GM23338 (cell line): Measurements from ENCODE around the gene DAD1. TPM values are rescaled to one million over a fixed set of nuclear protein-coding genes. Genes with fewer than 3 reads are reported as not detected.

Experiments
- ATAC-seq: fragments of 200-7000 bp; cut with Tn5 transposase; 3 replicates; pipeline ENCODE4 v1.9.1; 2020
- DNase-seq: peaks from one replicate; pipeline ENCODE4 v3.0.0-alpha.2; 2015; ENCODE audit warnings: low spot score
- H2AFZ ChIP-seq: fragments of 200-600 bp; sonication (generic); 2 replicates; pipeline ENCODE4 v1.8.0; 2016; ENCODE audit warnings: antibody characterized with exemption, mild to moderate bottlenecking, moderate library complexity
- H3F3A ChIP-seq: fragments of 200-600 bp; sonication (generic); replicated peaks from 2 replicates; pipeline ENCODE4 v1.8.0; 2017; ENCODE audit warnings: antibody characterized with exemption, mixed run types, low read depth
- H3K27ac ChIP-seq: fragments of 200-600 bp; sonication (generic); 2 replicates; pipeline ENCODE4 v1.6.1; 2016; ENCODE audit warnings: low read depth
- H3K27me3 ChIP-seq: fragments of 200-600 bp; sonication (generic); 2 replicates; pipeline ENCODE4 v1.8.0; 2016; ENCODE audit warnings: mild to moderate bottlenecking, mixed run types, moderate library complexity; ENCODE audit not compliant: insufficient read depth
- H3K36me3 ChIP-seq: fragments of 200-600 bp; sonication (generic); 2 replicates; pipeline ENCODE4 v1.8.0; 2016; ENCODE audit warnings: mild to moderate bottlenecking; ENCODE audit not compliant: insufficient read depth
- H3K4me1 ChIP-seq: fragments of 200-600 bp; sonication (generic); 2 replicates; pipeline ENCODE4 v1.8.0; 2016; ENCODE audit warnings: mild to moderate bottlenecking, moderate library complexity; ENCODE audit not compliant: insufficient read depth
- H3K4me2 ChIP-seq: fragments of 200-600 bp; sonication (generic); 2 replicates; pipeline ENCODE4 v1.7.1; 2017; ENCODE audit warnings: mixed run types
- H3K4me3 ChIP-seq: fragments of 200-600 bp; sonication (generic); 2 replicates; pipeline ENCODE4 v1.6.1; 2016; ENCODE audit warnings: mixed run types
- H3K79me2 ChIP-seq: fragments of 200-600 bp; sonication (generic); replicated peaks from 2 replicates; pipeline ENCODE4 v1.8.0; 2017; ENCODE audit warnings: mild to moderate bottlenecking; ENCODE audit not compliant: insufficient read depth
- H3K9me2 ChIP-seq: fragments of 200-600 bp; sonication (generic); 2 replicates; pipeline ENCODE4 v1.8.0; 2017; ENCODE audit not compliant: insufficient read depth
- H4K20me1 ChIP-seq: fragments of 200-600 bp; sonication (generic); replicated peaks from 2 replicates; pipeline ENCODE4 v1.8.0; 2017; ENCODE audit warnings: mild to moderate bottlenecking; ENCODE audit not compliant: insufficient read depth
- H3K27ac Mint-ChIP-seq: 2 replicates; pipeline ENCODE4 v1.8.0; 2020; ENCODE audit warnings: inconsistent platforms, mild to moderate bottlenecking, moderate library complexity, mixed read lengths
- H3K27me3 Mint-ChIP-seq: 3 replicates; pipeline ENCODE4 v1.8.0; 2022; ENCODE audit warnings: low read depth, mild to moderate bottlenecking, moderate library complexity, mixed read lengths, inconsistent platforms; ENCODE audit not compliant: insufficient read depth, poor library complexity
- H3K36me3 Mint-ChIP-seq: 3 replicates; pipeline ENCODE4 v1.8.0; 2021; ENCODE audit warnings: low read depth, mild to moderate bottlenecking, inconsistent platforms, moderate library complexity, mixed read lengths
- H3K4me1 Mint-ChIP-seq: 3 replicates; pipeline ENCODE4 v1.8.0; 2020; ENCODE audit warnings: mild to moderate bottlenecking, inconsistent platforms, mixed read lengths
- H3K4me3 Mint-ChIP-seq: 3 replicates; pipeline ENCODE4 v1.8.0; 2021; ENCODE audit warnings: moderate library complexity, mild to moderate bottlenecking, inconsistent platforms, mixed read lengths
- H3K9me3 Mint-ChIP-seq: 3 replicates; pipeline ENCODE4 v1.8.0; 2020; ENCODE audit warnings: moderate library complexity, mild to moderate bottlenecking, inconsistent platforms, mixed read lengths
- NANOG ChIP-seq: IDR thresholded peaks from 2 replicates; pipeline ENCODE4 v1.6.1; 2016; ENCODE audit warnings: antibody characterized with exemption, borderline replicate concordance
- POLR2AphosphoS5 ChIP-seq: IDR thresholded peaks from 2 replicates; pipeline ENCODE4 v1.6.1; 2016; ENCODE audit warnings: antibody characterized with exemption, low read depth
- ZNF114 ChIP-seq: fragments of 250-450 bp; sonication (Bioruptor Pico); IDR thresholded peaks from 2 replicates; pipeline ENCODE4 v1.5.0; 2020; ENCODE audit warnings: mild to moderate bottlenecking, moderate library complexity
- ZNF331 ChIP-seq: fragments of 250-450 bp; sonication (Bioruptor Pico); IDR thresholded peaks from 2 replicates; pipeline ENCODE4 v1.5.0; 2020; ENCODE audit warnings: low read depth, mild to moderate bottlenecking, moderate library complexity
- polyA plus RNA-seq: library from polyadenylated mRNA; unstranded; fragments of >200 nt; fragmentation: Nextera tagmentation; extraction: Ambion mirVana; gene quantifications from 2 replicates; pipeline ENCODE4 v1.2.1, GENCODE V29; 2016
- total RNA-seq: library from RNA; depleted of rRNA; stranded (reverse); fragments of >200 nt; shearing (Covaris generic); gene quantifications from 2 replicates; pipeline ENCODE4 v1.2.3, GENCODE V29; 2014
- TF ChIP-seq, protein P1 (sequence below): IDR thresholded peaks from one replicate; pipeline ENCODE4 v1.6.1; 2018; ENCODE audit warnings: antibody characterized with exemption; ENCODE audit not compliant: unreplicated experiment
- TF ChIP-seq, protein P2 (sequence below): IDR thresholded peaks from 2 replicates; pipeline ENCODE4 v1.6.1; 2016; ENCODE audit warnings: antibody characterized with exemption
- TF ChIP-seq, protein P3 (sequence below), 2 experiments: fragments of 200-600 bp in 1 of 2; sonication (generic) in 1 of 2; conservative IDR thresholded peaks; 2 replicates each; pipeline versions ENCODE4 v1.5.1 to v1.6.1; 2016 to 2017; ENCODE audit warnings: antibody characterized with exemption in 2 of 2, low read depth in 2 of 2, mild to moderate bottlenecking in 2 of 2, moderate library complexity in 1 of 2

The DAD1 gene
- total and polyA plus RNA-seq, 2 experiments from 2014 or later: 180 to 252 TPM

DNA sequence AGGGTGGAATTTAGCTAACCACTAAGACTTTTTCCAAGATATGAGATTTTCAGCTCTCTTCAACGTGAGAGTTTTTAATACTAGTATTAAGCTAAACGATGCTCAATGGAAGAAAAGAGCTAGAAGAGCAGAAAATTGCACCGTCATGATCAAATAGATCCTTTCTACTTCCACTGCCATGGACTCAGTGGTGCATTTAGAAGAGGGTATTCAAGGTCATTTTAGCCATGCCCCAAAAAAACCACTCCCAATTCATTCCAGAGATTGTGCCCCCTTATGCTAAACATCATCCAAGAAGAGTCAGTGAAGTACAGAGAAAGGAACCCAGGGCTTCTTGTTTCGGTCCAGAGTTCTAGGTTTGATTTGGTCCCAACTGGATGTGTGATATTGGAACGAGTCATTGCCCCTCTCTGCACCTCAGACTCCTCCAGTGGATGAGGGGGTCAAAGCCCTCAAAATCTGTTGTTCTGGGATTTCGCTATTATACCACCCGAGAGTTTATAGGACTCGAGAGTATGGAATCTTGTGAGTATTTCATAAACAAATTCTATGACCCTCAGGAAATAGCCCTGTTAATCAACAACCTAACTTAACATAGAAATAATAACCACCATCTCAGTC is 55.2 kb downstream of the DAD1 start (continued):
- TF ChIP-seq, protein P1, sequence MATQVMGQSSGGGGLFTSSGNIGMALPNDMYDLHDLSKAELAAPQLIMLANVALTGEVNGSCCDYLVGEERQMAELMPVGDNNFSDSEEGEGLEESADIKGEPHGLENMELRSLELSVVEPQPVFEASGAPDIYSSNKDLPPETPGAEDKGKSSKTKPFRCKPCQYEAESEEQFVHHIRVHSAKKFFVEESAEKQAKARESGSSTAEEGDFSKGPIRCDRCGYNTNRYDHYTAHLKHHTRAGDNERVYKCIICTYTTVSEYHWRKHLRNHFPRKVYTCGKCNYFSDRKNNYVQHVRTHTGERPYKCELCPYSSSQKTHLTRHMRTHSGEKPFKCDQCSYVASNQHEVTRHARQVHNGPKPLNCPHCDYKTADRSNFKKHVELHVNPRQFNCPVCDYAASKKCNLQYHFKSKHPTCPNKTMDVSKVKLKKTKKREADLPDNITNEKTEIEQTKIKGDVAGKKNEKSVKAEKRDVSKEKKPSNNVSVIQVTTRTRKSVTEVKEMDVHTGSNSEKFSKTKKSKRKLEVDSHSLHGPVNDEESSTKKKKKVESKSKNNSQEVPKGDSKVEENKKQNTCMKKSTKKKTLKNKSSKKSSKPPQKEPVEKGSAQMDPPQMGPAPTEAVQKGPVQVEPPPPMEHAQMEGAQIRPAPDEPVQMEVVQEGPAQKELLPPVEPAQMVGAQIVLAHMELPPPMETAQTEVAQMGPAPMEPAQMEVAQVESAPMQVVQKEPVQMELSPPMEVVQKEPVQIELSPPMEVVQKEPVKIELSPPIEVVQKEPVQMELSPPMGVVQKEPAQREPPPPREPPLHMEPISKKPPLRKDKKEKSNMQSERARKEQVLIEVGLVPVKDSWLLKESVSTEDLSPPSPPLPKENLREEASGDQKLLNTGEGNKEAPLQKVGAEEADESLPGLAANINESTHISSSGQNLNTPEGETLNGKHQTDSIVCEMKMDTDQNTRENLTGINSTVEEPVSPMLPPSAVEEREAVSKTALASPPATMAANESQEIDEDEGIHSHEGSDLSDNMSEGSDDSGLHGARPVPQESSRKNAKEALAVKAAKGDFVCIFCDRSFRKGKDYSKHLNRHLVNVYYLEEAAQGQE: no peak

DNA sequence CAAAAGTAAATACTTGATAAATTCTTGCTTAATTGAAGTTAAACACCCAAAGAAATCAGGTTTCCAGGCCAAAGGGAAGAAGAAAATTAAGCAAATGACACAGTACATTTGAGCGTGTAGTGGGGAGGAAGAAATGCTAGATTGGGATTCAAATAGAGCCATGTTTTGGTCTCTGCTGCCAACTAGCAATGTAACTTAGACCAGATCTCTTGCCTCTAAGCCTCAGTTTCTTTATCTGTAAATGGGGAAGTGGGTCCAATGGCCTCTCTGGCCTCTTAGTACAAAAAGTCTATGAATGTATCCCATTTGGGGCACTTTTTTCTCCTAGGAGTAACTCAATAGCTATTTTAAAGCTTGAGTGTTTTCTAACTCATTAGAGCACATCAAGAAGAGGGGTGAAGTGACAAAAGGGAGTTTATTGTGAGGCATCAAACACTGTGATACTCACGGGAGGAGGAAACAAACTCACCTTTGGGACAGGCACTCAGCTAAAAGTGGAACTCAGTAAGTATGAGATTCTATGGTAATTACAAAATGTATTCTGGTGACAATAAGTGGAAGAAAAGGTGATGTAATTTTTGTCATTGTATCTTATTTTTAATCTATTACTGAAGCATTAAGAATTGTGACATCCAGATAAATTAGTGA is 55.8 kb downstream of the DAD1 start:
- Histone ChIP-seq H2AFZ (no peak overlapping the region), H3K27ac (no peak overlapping the region)
- H3K27ac Mint-ChIP-seq: no peak overlapping the region
- TF ChIP-seq ZNF331 (CRISPR knock-in tag) (no peak), POLR2AphosphoS5 (no peak), NANOG (no peak), ZNF114 (CRISPR knock-in tag) (no peak)
- TF ChIP-seq, protein P2, sequence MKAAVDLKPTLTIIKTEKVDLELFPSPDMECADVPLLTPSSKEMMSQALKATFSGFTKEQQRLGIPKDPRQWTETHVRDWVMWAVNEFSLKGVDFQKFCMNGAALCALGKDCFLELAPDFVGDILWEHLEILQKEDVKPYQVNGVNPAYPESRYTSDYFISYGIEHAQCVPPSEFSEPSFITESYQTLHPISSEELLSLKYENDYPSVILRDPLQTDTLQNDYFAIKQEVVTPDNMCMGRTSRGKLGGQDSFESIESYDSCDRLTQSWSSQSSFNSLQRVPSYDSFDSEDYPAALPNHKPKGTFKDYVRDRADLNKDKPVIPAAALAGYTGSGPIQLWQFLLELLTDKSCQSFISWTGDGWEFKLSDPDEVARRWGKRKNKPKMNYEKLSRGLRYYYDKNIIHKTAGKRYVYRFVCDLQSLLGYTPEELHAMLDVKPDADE: no peak
- TF ChIP-seq, protein P3, sequence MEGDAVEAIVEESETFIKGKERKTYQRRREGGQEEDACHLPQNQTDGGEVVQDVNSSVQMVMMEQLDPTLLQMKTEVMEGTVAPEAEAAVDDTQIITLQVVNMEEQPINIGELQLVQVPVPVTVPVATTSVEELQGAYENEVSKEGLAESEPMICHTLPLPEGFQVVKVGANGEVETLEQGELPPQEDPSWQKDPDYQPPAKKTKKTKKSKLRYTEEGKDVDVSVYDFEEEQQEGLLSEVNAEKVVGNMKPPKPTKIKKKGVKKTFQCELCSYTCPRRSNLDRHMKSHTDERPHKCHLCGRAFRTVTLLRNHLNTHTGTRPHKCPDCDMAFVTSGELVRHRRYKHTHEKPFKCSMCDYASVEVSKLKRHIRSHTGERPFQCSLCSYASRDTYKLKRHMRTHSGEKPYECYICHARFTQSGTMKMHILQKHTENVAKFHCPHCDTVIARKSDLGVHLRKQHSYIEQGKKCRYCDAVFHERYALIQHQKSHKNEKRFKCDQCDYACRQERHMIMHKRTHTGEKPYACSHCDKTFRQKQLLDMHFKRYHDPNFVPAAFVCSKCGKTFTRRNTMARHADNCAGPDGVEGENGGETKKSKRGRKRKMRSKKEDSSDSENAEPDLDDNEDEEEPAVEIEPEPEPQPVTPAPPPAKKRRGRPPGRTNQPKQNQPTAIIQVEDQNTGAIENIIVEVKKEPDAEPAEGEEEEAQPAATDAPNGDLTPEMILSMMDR (conservative IDR thresholded peaks at IDR 0.05; ENCODE audit: low read depth in 2 of 2): no peak
- TF ChIP-seq, protein P1: no peak

More for the DNA sequence above, 55.8 kb downstream of the DAD1 start:
- Histone ChIP-seq H3K4me3 (no peak overlapping the region), H3K27me3 (no peaks in the 10 kb centered on the region), H3K4me1 (no peaks in the 10 kb centered on the region), H3K9me2 (0 out of 2 replicates have a peak, but pooled peaks cover 3% of the 10 kb centered on the region), H3F3A (no peaks in the 10 kb centered on the region), H3K36me3 (no peaks in the 10 kb centered on the region), H3K4me2 (no peak overlapping the region), H3K79me2 (no peaks in the 10 kb centered on the region), H4K20me1 (no peaks in the 10 kb centered on the region)
- ATAC-seq: no peak
- Mint-ChIP-seq H3K27me3 (peaks cover 2% of the 10 kb centered on the region), H3K36me3 (no peaks in the 10 kb centered on the region), H3K4me1 (no peaks in the 10 kb centered on the region; the same call in 2 of the 3 replicates), H3K4me3 (no peak overlapping the region), H3K9me3 (no peaks in the 10 kb centered on the region)
- DNase-seq: no peak
